ENCODE results near the gene SEZ6L. TPM values are rescaled to one million over a fixed set of nuclear protein-coding genes. Genes with fewer than 3 reads are reported as not detected.

The SEZ6L gene
- total RNA-seq, 1 experiment from 2014 or later = not detected

DNA sequence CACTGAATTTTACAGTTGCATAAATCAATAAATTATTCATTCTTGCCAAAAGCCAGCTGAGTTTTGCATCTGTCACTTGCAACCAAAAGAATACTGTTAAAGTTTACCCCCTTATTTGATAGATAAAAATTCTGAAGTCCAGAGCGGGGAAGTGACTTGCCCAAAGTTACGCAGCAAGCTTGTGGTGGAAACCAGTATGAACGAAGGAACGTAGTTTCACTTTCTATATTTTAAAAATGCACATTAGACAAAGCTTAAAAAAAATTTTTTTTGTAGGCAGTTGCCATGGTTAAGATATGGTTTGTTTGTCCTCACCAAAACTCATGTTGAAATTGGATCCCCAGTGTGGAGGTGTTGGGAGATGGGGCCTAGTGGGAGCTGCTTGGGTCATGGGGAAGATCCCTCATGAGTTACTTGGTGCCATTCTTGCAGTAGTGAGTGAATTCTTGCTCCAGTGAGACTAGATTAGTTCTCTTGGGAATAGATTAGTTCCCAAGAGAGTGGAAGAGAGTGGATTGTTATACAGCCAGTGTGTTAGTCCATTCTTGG, 46.3 kb upstream of the SEZ6L start:
- no peaks in the 10 kb centered on the region for H3K79me2 ChIP-seq (ENCODE audit: insufficient read depth, low read length)
- no peak overlapping the region for H3K27ac ChIP-seq (ENCODE audit: low read depth, low read length)
- peaks cover 36% of the 10 kb centered on the region for H3K27me3 ChIP-seq (ENCODE audit: insufficient read depth, low read length)
- H3K4me2 ChIP-seq (ENCODE audit: low read length) = no peak overlapping the region
- no peak overlapping the region for H3K9ac ChIP-seq (ENCODE audit: low read length)
- no peak overlapping the region for H2AFZ ChIP-seq (ENCODE audit: low read depth, low read length, poor library complexity, severe bottlenecking)
- H3K9me3 ChIP-seq (ENCODE audit: control insufficient read depth in 1 of 2, insufficient read depth in 1 of 2, low read depth in 1 of 2, low read length in 2 of 2) = no peaks in the 10 kb centered on the region
- no peak for ATAC-seq
- BruUV-seq (replicated peaks) = no TSS peak
- H3K4me3 ChIP-seq (replicated peaks in 1 of 2; ENCODE audit: low read depth in 1 of 2, low read length in 2 of 2) = no peak overlapping the region
- DNase-seq (ENCODE audit: low read depth, low spot score) = no peak
- no peaks in the 10 kb centered on the region for H4K20me1 ChIP-seq (ENCODE audit: insufficient read depth)
- intact Hi-C loops (cut with micrococcal nuclease) = no loop called here
- TF ChIP-seq SIN3A (IDR thresholded peaks at IDR 0.05; ENCODE audit: low read depth) (no peak), EZH2 (IDR thresholded peaks at IDR 0.05) (no peak), TCF7L2 (IDR thresholded peaks at IDR 0.05; ENCODE audit: borderline replicate concordance, extremely low read depth, insufficient read depth, insufficient read length) (no peak), ELF1 (IDR thresholded peaks at IDR 0.05; ENCODE audit: borderline replicate concordance, low read depth) (no peak), ZNF274 (IDR thresholded peaks at IDR 0.05; ENCODE audit: low read depth, low read length) (no peak), EZH2phosphoT487 (IDR thresholded peaks at IDR 0.05; ENCODE audit: borderline replicate concordance) (no peak), FOSL1 (IDR thresholded peaks at IDR 0.05; ENCODE audit: low read depth) (no peak), ZFX (IDR thresholded peaks at IDR 0.05) (no peak), RAD21 (IDR thresholded peaks at IDR 0.05; ENCODE audit: low read depth) (no peak), JUND (IDR thresholded peaks at IDR 0.05) (no peak), CBX3 (IDR thresholded peaks at IDR 0.05; ENCODE audit: low read depth) (no peak), SP1 (IDR thresholded peaks at IDR 0.05; ENCODE audit: low read depth) (no peak), POLR2A (IDR thresholded peaks at IDR 0.05; ENCODE audit: borderline replicate concordance, extremely low read depth, insufficient read depth, insufficient read length) (no peak), SRF (IDR thresholded peaks at IDR 0.05; ENCODE audit: low read depth) (no peak), POLR2AphosphoS5 (IDR thresholded peaks at IDR 0.05; ENCODE audit: low read depth, low read length) (no peak)
- TF ChIP-seq, protein P1, sequence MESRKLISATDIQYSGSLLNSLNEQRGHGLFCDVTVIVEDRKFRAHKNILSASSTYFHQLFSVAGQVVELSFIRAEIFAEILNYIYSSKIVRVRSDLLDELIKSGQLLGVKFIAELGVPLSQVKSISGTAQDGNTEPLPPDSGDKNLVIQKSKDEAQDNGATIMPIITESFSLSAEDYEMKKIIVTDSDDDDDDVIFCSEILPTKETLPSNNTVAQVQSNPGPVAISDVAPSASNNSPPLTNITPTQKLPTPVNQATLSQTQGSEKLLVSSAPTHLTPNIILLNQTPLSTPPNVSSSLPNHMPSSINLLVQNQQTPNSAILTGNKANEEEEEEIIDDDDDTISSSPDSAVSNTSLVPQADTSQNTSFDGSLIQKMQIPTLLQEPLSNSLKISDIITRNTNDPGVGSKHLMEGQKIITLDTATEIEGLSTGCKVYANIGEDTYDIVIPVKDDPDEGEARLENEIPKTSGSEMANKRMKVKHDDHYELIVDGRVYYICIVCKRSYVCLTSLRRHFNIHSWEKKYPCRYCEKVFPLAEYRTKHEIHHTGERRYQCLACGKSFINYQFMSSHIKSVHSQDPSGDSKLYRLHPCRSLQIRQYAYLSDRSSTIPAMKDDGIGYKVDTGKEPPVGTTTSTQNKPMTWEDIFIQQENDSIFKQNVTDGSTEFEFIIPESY (IDR thresholded peaks at IDR 0.05; ENCODE audit: extremely low read depth, insufficient replicate concordance, low read length) = no peak
- TF ChIP-seq, protein P2, sequence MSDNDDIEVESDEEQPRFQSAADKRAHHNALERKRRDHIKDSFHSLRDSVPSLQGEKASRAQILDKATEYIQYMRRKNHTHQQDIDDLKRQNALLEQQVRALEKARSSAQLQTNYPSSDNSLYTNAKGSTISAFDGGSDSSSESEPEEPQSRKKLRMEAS (IDR thresholded peaks at IDR 0.05) = no peak
- TF ChIP-seq, protein P3, sequence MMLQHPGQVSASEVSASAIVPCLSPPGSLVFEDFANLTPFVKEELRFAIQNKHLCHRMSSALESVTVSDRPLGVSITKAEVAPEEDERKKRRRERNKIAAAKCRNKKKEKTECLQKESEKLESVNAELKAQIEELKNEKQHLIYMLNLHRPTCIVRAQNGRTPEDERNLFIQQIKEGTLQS (IDR thresholded peaks at IDR 0.05) = no peak
- ChIA-PET CTCF (no interaction called here), POLR2A (no interaction called here), RAD21 (ENCODE audit: low non-redundant PET in 1 of 2, low total read pairs in 2 of 2, uncharacterized antibody in 2 of 2, unreplicated experiment in 2 of 2) (no interaction called here)
- H3K4me1 ChIP-seq (ENCODE audit: control insufficient read depth in 1 of 2, insufficient read depth in 2 of 2, low read length in 2 of 2) = no peaks in the 10 kb centered on the region
- H3K36me3 ChIP-seq (ENCODE audit: control insufficient read depth in 1 of 2, insufficient read depth in 2 of 2, low read length in 2 of 2) = no peaks in the 10 kb centered on the region
- no peaks in the 10 kb centered on the region for H3K9me2 ChIP-seq (ENCODE audit: insufficient read depth)

Data from HCT116 (cell line).